GM19372 (cell line): Measurements from ENCODE around the gene HMX2.

Source experiments
- ATAC-seq: cut with Tn5 transposase; IDR thresholded peaks from one replicate; pipeline ENCODE4 v1.9.1; 2021; ENCODE audit warnings: mild to moderate bottlenecking, low read depth, moderate library complexity; ENCODE audit not compliant: unreplicated experiment

Gene HMX2, protein sequence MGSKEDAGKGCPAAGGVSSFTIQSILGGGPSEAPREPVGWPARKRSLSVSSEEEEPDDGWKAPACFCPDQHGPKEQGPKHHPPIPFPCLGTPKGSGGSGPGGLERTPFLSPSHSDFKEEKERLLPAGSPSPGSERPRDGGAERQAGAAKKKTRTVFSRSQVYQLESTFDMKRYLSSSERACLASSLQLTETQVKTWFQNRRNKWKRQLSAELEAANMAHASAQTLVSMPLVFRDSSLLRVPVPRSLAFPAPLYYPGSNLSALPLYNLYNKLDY

DNA sequence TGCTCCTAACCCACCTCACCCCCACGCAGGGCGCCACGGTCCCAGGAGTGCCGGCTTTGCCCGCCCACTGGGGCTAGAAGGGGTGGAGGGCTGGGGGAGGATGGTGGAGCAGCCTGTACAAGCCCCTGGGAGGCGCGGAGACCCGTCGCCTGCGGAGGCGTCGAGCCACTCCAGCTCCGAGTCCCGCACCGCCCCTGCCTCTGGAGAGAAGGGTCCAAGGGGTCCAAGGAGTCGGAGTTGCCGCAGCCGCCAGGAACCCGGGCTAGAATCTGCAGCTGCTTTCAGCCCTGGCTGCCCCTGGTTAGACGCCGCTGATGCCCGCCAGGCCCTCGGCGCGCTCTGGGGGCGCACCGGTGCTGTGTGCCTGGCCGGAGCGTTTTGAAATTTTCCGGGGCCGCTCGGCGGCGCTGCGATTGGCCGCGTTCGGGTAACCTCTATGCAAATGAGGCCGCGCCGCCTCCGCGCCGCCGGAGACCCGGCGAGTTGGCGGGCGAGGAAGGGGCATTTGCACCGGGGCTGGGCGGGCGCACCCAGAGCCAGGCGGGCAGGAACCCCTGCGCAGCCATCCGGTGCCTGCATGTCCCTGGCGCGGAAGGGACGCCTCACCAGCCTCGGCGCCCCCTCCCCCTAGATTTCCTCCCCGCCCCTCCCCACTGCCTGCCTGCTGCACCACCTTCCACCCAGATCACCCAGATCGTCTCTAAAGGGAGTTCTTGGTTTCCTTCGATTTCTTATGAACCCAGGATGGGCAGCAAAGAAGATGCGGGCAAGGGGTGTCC lies at the start of gene HMX2:
Gene HMX2 (plus strand): TSS at position 502 of the 779 bp plus-strand sequence. CDS start 243 bp downstream, at position 745.
- ATAC-seq = no peak

DNA sequence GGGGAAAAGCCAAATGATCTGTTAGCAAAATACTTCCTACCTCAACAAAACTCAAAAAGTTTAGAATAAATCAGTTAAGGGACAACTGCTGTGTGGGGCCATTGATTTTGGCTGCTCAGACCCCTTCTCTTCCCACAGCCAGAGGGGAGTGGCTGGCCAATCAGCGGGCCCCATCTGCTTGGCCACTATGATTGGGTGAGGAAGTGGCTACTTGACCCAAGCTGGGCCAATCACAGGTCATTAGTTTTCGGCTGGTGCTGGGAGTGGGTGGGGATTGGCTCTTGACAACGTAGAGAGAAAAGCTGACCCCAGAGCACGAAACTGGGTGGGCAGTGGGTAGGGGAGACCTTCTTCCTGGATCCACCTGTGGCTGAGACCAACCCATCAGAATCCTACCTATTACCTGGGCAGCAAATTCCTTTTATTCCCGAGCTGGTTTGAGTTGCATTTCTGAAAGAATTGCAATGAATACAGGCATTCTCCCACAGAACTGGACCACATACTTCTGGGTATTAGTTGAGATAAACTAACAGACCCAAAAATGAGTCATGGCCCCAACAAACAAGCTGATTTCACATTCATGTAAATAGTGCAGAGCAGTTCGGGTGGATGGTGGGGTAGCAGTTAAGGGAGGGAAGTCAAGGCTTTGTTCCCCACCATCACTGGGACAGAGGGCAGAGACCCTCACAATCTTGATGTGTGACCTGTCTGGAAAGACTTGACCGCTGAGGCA lies 47.7 kb upstream of the HMX2 start:
- no peak for ATAC-seq

DNA sequence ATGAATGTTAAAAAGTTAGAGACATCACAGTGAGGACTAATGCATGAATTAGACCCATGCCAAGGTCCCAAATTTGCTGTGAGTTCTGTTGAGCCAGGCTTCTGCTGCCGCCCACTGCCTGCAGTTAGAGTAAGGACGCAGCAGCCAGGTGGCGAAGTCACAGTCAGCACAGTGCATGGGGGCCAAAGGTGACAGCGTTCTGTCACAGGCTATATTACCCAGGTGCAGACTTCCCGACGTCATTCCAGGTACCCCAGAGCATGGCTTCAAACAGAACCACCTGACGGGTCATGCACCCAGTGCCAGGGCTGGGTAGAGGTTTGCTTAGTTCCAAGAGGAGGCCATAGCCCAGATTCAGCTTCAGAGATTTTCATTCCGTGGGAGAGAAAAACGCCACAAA lies 46.1 kb upstream of the HMX2 start:
- ATAC-seq = no peak

DNA sequence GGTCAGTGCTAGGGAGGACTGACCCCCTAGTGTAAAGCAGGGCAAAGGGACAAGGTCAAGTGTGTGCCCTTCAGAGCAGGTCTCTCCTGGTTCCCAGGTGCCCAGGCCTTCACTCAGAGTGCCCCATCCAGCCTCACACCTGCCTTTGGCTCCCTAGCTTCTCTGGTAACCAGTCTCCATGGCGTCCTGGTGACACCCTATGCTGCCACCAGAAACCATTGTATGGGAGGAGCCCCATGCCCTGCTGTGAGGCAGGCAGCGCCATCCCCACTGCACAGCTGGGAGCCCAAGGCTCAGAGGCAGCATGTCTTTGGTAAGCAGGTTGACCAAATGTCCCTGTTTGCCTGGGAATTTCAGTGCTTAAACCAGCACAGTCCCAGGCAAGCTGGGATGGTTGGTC lies 45.3 kb upstream of the HMX2 start:
- ATAC-seq = no peak

DNA sequence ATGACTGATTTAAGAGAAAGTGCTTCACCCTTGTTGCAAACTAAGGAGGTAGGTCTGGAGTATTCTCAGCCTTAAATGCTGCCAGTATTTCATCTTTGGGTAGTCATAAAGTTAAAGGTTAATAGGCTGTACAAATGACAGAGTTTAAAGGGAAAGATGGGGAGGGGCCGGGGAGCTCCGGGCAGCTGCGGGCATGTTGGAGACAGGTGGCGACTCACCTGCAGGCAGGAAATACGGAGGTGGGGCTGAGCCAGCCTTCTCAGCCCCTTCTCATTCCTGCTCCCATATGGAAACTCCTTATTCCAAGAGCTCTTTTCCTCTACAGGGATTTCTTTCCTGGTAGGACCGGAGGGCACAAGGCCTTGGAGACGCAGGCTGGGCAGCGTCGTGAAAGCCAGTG lies 44.0 kb upstream of the HMX2 start:
- no peak for ATAC-seq

DNA sequence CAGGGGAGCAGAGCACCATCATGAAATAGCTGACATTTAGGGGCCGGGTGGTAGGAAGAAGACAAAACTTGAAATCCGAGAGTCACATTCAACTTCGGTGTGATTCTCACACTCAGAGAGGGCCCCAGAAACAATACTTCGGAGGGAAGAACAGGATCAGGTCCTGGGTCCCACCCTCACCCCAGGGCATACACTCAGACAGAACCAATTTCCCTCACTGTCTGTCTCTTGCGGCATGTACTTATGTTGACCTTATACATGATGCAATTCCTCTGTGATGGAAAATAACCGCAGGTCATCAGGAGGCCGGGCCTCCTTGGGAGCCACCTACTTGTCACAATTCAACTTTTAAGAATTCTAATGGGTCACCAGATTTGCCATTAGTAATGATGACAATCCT lies 38.5 kb upstream of the HMX2 start:
- no peak for ATAC-seq

DNA sequence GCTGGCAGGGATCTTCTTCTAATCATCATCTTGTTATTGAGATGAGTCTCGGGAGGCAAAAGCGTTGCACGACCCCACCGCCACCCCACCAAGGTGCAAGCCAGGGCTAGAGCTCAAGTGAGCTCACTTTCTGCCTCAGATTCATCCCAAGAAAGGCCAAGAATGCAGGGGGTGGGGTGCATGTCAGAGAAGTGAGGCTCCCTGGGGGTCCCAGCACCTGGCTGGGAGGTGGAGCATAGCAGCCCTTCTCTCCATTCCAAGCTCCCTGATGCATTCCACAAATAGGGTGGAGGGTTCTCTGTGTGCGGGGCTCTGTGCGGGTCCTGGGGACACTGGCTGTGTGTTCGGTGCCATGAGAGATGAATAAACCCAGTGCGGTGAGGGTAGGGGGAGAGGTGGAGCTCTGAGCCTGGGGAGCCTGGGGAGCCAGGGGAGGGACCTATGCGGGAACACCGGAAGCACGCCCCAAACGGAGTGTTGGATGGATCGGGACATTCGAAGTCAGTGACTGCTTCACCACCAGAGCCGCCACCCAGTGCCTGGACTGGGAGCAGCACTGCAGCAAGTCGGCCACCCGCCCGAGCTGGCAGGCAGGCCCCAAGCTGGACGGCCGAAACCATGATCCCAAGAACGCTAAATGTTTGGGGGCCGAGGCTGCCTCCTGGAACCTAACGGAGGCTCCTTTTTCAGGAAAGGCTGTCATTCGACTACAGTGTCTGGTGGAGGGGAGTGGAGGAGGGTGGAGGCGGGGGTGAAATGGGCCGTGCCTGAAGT lies 30.1 kb upstream of the HMX2 start:
- ATAC-seq = no peak

DNA sequence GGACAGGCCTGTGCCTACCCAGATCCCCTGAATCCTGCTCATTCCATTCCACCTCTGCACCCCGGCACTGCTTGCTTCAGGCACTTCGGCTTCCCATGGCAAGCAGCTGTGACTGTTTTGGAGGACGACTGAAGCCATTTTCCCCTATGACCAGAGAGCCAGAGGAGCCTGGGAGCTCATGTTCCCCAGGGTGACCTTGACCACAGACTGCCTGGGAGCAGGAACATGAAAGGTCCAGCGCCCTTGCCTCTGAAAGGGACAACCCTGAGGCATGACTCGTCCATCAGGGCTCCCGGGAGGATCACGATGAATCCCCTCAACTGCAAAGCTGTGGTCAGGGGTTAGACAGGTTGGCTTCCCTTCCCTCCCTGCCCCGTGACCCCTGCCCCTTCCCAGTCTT lies 28.9 kb upstream of the HMX2 start:
- ATAC-seq = no peak

DNA sequence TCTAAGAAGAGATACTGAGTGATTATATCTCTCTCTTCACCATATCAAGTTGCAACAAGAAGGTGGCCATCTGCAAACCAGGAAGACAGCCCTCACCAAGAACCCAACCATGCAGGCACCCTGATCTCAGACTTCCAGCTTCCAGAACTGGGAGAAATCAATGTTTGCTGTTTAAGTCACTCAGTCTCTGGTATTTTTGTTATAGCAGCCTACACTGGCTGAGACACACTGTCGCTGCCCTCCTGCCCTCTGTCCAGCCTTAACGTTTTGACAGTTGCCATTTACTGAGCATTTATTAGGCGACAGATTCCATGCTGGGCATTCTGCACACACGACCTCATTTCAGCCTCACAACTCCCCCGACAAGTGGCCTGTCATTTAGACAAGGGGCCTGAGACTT lies 21.7 kb upstream of the HMX2 start:
- ATAC-seq = no peak

DNA sequence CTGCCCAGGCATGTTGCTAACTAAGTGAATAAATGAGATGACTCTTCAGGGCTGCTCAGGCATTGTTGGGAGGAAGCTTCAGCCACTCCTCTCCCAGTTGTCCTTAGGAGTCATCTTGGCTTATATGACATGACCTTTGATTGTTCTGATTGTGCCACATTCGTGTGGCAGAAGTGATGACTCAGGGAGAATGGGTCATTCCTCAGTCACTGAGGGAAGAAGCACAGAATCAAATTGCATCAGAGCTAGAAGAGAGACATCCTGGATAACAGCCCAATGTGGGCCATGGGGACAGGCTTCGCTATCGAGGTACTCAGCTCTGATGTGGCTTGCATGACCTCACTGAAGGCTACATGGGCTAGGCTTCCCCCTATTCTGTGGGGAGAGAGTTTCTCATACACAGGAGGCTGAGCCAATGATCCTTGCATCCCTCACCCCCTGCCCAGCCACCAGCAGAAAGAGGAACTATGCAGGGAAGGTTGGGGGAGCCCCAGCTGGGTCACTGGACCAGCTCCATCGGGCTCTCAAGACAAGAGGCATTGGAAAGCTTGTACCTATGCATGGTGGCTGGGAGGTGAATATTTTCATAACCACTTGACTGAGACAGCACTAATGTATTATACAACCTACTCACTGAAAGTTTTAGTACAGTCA lies 18.2 kb upstream of the HMX2 start:
- no peak for ATAC-seq

DNA sequence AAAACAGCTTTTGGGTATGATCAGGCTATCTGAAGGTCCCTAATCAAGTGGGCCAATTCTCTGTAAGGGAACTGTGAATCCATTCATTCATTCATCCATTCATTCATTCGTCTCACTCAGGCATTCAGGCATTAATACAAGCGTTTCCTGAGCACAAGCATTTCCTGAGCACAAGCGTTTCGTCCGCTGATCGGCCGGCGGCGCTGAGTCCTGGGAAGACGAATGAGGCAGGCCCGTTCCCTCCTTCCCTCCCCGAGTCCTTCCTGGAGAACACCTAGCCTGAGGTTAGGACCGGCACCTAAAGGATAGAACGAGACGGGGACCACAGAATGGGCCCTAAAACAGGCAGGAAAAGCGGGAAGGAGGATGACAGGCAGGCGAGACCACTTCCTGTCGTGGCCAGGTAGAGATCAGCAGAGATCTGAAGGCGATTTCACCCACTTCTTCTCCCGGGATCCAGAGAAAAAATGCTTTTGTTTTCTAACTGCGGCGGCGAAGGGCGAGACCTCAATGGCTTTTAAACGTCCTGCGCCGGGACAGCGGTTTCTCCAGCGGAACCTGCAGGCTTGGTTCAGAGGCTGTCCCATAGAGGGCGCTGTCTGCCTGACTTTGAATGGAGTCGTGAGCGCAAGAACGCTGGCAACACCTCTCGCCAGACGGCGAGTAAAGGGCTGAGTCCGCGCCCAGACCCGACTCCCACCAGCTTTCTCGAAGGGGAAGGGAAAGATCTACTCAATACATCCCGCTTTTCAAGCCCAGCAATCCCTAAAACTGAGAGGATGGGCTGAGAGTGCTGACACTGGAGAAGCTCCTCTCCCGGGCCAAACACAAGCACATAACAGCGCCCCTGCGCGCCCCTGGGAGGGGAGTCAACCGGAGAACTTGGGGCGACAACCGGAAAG lies 15.1 kb upstream of the HMX2 start:
- ATAC-seq = peak; percentile 63

DNA sequence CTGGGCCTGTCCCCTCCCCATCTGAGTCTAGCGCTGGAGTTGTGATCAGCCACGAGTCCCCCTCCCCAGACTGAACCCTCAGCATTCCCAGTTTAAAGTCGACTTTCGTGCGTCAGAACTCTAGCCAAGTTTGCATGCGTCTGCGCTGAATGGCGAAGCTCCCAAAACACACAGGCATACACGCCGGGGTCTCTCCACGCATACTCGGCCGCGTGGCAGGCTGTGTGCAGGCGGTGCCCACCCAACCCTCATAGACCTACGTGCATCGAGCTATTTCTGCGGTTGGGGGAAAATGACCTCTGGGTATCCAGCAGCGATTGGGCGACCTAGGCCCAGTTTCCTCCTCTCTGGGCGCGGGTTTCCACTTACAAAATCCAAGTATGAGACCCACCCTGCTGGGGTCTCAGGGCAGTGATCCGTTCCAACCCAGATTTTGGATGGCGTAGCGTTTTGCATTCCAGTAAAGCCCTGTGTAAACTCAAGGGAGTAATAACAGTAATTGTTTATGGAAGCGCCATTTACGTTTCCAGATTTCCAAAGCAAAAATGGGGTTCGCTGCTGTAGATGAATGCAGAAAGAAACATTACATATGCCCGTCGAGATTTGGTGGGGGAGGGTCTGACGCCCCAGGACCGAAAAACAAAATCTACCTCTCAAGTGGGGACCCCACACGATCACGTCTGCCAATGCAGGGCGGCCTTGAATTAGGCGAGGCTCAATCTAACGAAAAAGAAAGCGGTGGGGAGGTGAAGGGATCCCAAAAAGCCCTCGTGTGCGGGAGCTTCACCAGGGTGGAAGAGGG lies 14.2 kb upstream of the HMX2 start:
- no peak for ATAC-seq

DNA sequence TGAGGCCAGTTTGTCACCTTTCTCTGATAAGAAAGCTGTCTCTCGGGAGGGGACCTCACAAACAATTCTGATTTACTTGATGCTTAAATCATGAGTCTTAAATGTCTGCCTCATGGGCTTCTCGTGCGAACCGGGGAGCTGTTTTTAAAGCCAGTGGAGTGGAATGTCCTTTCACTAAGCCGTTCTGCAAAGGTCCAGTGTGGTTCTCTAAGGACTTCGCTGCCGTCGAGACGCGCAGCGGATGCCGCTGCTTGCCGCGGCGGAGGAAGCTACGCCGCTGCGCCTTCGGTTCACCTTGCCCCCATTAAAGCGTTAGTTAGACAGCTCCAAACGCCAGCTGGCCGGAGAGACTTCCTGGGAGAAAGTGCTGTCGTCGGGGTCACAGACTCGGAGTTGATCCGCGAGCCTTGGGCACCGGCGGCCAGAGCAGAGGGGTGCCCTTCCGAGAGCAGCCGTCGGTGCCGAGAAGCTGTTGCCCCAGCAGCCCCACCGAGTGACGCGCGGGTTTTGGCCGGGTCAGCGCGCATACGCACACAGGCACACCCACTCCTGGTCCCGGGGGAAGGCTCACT lies 13.5 kb upstream of the HMX2 start:
- ATAC-seq = no peak

DNA sequence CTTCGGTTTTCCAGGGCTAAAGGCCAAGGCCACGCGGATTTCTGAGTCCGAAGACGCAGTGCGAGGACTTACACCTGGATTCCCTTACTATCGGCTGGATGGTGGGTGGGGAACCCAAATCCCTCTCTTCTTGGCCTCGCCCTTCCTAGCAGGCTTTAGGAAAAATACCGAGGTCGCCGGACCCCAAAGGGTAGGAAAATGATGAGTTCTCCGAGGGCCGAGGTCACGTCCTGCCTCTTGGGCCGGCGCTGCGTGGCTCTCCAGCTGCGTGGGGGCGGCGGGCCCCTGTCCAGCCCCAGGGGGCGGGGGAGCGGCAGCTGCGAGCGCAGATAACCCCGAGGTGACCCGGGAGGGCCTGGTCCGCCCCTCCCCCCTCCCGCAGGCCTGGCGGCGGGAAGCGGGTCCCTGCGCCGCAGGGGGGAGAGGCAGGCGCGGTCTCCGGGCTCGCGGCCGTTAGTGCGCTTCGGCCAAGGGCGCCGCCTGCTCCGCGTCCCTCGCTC lies 13.0 kb upstream of the HMX2 start:
- no peak for ATAC-seq

DNA sequence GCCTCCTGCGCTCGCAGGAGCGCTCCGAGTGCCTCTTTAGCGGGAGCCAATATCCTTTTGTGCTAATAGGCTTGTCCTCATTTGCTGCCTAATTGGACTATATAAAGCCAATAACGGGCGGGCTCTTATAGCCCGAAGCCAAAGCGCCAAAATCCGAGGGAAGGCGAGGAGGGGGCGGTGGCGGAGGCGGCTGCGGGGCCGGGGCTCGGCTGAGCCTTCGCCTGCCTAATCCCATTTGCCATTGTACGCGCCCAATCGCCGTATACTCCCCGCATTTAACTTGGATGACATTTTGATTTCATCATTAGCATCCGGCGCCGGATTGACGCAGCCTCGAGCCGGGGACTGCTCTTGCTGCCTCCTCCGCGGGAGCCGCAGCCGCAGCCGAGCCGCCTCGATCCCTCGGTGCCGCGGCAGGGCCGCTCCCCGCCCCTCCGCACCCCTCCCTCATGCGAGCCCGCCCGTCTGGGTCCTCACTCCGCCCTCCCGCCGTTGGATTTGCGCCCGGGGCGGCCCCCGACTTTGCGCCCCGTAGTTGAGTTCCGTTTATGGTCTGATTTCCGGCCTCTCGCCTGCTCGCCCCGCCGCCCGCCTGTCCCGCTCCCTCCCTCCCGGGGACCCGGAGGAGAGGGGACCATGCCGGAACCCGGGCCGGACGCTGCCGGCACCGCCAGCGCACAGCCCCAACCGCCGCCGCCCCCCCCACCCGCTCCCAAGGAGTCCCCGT lies 12.4 kb upstream of the HMX2 start, which contains the start of gene HMX3:
Gene HMX3 (plus strand): TSS at position 556 of the 727 bp plus-strand sequence. CDS start 81 bp downstream, at position 637.
- ATAC-seq = no peak

DNA sequence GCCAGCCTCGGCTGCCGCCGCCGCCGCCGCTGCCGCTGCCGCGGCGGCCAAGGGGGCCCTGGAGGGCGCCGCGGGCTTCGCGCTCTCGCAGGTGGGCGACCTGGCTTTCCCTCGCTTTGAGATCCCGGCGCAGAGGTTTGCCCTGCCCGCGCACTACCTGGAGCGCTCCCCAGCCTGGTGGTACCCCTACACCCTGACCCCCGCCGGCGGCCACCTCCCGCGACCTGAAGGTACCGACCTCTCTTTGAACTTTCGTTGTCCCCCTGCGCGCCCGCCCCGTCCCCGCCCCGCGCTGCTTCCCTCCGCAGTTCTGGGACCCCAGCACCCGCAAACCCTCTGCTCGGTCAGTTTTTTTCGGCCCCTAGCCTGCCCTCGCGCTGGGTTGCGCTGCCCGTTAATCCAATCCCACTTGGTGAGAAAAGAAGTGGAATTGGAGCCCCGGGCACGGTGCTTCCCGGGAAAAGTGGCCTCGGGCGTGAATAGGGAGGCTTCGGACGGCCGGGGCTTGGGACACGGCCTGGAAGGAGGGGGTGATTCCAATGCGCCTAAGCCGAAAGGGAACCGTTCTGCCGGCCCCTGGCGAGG lies 11.6 kb upstream of the HMX2 start:
- no peak for ATAC-seq
